HG02973 (cell line): ENCODE results near the gene INTS1.

ENCODE experiments used
- ATAC-seq: cut with Tn5 transposase; IDR thresholded peaks from one replicate; pipeline ENCODE4 v1.9.1; 2021; ENCODE audit warnings: moderate library complexity; ENCODE audit not compliant: unreplicated experiment

INTS1 gene

GRCh38 chr7:1542841-1543747 is 38.9 kb upstream of the INTS1 start:
- ATAC-seq, result no peak

DNA sequence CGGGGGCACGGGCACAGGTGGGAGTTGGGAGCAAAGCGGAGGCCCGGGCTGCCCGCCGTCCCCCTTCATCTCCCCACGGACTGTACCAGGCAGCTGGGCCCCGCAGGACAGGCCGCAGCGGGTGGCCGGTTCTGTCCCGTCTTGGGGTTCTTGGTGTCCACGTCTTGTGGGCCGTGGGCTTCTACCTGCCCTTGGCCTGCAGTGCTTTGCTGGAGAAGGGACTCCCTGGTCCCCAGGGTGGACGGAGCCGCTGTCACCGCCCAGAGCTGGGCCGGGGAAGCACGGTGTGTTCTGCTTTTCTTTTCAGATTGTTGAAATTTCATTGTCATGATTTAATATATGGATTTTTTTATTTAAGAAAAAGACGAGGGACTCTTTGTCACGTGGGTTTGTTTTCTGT is 38.1 kb upstream of the INTS1 start:
- ATAC-seq, result no peak

GRCh38 chr7:1541431-1542162 is 37.4 kb upstream of the INTS1 start:
- no peak for ATAC-seq

GRCh38 chr7:1540776-1541271 is 36.6 kb upstream of the INTS1 start:
- no peak for ATAC-seq

DNA sequence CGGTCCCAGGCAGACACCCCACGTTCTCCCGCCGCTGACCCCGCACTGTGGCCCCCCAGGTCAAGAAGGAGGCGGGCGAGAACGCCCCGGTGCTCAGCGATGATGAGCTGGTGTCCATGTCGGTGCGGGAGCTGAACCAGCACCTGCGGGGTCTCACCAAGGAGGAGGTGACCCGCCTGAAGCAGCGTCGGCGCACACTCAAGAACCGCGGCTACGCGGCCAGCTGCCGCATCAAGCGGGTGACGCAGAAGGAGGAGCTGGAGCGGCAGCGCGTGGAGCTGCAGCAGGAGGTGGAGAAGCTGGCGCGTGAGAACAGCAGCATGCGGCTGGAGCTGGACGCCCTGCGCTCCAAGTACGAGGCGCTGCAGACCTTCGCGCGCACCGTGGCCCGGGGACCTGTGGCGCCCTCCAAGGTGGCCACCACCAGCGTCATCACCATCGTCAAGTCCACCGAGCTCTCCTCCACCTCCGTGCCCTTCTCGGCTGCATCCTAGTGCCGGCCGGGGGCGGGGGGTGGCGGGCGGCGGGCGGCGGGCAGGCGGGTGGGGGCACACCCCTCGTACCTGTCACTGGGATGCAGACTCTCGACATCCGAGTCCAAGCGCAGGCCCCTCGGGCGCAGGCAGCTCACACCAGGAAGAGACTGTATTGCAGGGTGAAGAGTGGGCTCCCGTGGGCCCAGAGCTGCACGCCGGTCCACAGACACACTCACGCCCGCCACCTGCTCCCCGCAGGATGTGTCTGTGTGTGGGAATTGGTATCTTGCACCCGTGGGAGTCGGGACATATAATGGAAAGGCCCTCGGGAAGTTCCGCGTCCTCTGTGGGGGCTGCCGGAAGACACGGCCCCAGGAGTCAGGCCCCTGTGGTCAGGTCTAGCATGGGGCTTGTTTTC is 35.9 kb upstream of the INTS1 start:
- no peak for ATAC-seq

GRCh38 chr7:1539181-1539881 is 35.1 kb upstream of the INTS1 start:
- ATAC-seq, result no peak

DNA sequence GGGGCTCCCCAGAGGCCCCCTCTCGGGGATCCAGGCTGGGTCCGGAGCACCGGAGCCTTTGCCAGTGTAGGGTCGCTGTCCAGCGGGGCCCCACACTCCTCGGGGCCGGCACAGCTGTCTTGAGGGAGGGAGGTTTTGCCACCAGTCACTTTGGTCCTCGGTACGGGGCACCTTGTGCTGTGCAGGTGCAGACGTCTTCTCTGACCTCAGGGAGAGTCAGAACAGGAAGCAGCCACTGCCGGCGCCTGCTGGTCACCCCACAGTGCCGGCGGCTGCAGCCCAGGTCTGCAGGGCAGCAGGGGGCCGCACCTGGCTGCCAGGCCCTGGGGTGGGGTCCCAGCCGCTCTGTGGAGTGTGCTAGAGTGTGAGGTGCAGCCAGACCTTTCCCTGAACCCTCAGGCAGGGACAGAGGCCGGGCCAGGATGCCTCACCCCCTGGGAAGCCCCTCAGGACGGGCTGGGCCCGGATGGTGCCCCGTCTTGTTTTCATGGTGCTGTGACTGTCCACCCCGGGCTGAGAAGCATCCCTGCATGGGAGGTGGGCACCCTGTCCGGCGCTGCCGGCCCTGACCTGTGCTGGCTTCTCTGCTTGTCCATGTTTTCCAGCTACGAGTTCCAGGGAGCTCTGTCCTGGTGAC is 34.5 kb upstream of the INTS1 start:
- ATAC-seq, result no peak

- no peak for ATAC-seq
These were observed 33.6 kb upstream of the INTS1 start for GRCh38 chr7:1537535-1538412.

DNA sequence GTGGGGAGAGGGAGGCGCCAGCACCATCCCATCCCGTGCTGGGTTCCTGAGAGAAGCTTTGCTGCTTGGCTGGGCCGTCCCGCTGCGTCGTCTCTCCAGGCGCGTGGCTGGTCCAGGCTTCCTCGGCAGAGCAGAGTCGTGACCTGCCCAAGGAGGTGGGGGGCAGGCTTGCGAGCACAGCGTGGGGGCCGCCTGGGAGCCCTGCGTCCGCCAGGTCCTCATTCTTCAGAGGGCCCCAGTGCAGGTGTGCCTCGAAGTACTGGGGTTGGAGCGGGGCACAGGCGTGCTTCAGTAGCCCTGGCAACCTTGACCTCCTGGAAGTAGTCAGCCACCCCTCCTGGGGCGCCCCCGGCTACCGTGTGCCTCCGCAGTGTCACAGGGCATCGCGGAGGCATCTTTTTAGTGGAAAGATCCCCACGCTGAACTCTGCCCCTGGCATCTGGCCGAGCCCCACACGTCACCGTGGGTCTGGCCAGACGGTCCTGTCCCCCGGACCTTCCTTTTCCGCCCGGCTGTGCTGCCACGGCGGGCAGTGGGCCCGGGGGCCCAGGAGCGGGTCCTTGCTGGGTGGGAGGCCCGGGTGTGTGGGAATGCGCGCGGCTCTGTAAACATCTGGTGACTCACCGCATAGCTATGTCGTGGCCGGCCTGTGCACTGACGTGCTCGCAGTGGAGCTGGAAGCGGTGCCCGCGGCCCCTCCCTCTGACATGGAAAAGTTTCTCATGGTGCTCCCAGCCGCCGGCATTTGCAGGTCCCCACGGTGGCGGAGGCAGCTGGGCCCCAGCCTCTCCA is 32.8 kb upstream of the INTS1 start:
- no peak for ATAC-seq

DNA sequence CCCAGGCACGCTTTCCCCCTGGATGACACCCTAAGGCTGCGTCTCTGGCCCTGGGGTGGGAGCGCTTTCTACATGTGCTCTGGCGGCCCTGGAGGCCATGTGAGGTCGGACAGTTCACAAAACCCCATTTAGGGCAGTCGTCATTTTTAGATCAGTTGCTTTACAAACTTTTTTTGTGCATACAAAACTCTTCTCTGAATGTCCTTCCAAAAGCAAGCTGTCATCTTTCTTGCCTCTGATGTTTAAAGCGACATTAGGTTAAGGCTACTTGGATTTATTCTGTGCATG is 32.2 kb upstream of the INTS1 start:
- no peak for ATAC-seq

DNA sequence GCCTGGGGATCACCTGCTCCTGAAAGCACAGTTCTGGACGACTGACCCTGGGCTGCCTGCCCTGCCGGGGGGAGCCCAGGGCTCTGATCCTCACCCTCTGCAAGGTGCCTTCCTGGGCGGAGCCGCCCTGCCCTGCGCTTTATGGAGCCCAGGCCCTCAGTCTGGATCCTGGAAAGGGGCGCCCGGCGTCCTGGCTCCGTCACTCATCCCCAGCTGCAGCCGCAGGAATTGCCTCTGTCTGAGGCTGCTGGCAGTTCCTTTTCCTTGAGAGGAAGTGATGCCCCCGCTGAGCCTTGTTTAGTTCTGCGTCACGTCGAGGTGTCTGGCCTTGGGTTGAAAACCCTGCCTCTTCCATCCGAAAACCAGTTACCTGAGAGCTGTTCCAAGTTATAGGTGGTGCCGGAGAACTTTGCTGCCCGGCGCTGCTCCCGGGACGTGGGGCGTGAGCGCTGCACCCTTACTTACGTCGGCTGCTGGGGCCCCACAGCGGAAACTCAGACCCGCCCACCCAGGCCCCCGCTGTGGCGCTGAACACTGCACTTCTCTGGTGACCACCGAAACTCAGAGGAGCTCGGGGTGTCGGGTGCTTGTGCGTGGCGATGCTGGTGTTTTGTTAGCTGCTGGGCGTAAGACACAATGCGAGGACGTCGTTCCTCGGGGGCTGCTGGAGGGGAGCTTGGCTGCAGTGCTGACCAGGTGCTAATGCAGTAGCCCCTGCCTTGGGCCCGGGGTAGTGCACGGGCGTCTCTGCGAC is 31.7 kb upstream of the INTS1 start:
- ATAC-seq, result no peak

- no peak for ATAC-seq
These were observed 30.9 kb upstream of the INTS1 start for GRCh38 chr7:1535100-1535458.

- no peak for ATAC-seq
These were observed 30.3 kb upstream of the INTS1 start for GRCh38 chr7:1534330-1535099.

GRCh38 chr7:1533547-1534329 is 29.5 kb upstream of the INTS1 start:
- ATAC-seq, result no peak

DNA sequence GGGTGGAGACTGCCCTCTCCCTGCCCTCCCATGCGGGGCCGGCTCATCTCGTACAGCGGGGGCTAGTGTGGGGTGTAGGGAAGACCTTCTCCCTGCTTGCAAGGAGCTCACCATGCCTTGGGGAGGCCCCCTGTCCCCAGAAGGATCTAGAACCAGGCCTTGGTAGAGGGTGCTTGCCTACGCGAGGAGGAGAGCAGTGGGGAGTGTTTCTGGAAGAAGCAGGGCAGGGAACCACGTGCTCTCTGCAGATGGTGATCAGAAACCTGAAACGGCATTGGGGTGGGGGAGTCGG is 29.0 kb upstream of the INTS1 start:
- no peak for ATAC-seq

DNA sequence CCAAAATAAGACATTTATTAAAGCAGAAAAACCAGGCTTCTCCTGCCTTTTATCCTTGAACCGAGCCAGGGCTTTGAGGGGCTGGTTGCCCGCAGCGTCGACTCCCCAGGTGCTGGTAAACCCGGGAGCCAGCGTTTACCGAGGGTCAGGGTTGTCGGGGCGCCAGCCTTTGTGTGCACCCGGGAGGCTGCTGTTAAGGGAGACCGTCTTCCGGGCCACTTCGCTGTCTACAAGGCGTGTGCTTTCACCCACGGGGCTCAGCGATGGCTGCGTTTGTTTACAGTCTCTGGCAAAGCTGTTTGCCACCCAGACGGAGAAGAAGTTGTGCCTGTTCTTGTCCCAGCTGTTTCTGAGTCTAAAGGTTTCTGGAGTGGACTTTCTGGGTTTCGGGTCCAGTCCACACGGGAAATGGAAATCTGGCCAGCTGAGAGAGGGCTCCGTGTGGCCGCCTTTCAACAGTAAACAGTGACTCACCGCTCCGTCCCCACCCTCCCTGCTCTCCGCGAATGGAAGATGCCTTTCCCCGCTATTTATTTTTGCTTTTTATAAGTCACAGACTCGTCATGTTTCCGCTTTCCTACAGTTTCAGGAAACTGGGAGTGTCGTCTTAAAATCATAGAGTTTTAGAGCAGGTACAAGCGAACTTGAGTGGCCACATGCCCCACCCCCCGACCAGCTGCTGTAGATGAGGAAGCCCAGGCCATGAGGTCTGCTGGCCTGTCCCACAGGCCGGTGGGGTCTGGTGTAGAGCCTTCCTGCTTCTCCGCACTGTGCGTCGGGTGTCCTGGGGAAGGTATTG is 28.5 kb upstream of the INTS1 start:
- ATAC-seq, result no peak
